ENCODE measurements around the gene AADACL4. TPM values are rescaled to one million over a fixed set of nuclear protein-coding genes. Genes with fewer than 3 reads are reported as not detected.

The AADACL4 gene
- total RNA-seq, 1 donor from 2014 or later: not detected

DNA sequence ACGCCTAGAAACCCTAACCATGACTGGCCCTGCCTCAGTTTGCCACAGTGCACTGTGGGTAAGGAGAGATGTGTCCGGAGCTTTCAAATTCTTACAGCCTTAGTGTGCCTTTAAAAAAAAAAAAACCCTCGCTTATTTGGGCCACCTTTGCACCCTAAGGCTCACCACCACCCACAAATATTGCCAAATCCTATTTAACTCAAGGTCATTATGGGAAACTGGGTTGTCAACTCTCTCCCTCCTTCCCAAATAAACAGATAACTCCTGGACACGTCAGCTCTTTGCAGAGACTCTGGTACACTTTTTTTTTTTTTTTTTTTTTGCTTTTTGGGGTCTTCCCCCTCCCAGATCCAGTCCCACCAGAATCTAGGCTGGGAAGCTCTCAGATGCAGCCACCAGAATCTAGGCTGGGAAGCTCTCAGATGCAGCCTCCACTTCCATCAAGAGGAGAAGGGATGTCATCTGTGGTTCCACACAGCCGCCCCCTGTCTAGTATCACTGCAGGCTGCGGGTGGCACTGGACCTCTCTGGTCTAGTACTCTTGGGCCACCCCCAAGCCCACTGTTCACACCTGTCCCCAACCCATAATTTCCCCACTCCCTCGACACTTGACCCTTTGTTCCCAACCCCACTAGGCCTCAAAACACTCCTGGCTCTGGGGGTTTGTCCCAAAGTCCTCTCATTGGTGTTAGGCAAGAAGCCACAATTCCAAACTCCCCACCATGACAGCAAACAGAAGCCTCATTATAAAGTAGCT, 29.3 kb upstream of the AADACL4 start:
- FAIRE-seq: no peak
- H3K27ac ChIP-seq (ENCODE audit: low read depth, low read length): no peak overlapping the region
- peaks cover 7% of the 10 kb centered on the region for H3K9me3 Mint-ChIP-seq (ENCODE audit: unreplicated experiment)
- H3K4me1 ChIP-seq (ENCODE audit: insufficient read depth, low read length): peaks cover 26% of the 10 kb centered on the region
- H3K27ac Mint-ChIP-seq (ENCODE audit: unreplicated experiment): no peak overlapping the region
- no peaks in the 10 kb centered on the region for H3K36me3 ChIP-seq (ENCODE audit: insufficient read depth, low read length)
- peaks cover 30% of the 10 kb centered on the region for H3K27me3 Mint-ChIP-seq (ENCODE audit: low read depth, unreplicated experiment)
- H3K36me3 Mint-ChIP-seq (ENCODE audit: low read depth, unreplicated experiment): no peaks in the 10 kb centered on the region
- peaks cover 16% of the 10 kb centered on the region for H3K4me1 Mint-ChIP-seq (ENCODE audit: low read depth, unreplicated experiment)
- H3K4me3 Mint-ChIP-seq (ENCODE audit: unreplicated experiment): no peak overlapping the region
- H2AFZ ChIP-seq (ENCODE audit: low read depth, low read length): no peak overlapping the region
- H3K9me3 ChIP-seq (ENCODE audit: insufficient read depth, low read depth, low read length): no peaks in the 10 kb centered on the region
- peaks cover 50% of the 10 kb centered on the region for H4K20me1 ChIP-seq (ENCODE audit: insufficient read depth, low read length)
- no peak for DNase-seq (ENCODE audit: low read depth)
- H3K79me2 ChIP-seq (ENCODE audit: insufficient read depth, low read length): peaks cover 76% of the 10 kb centered on the region
- peak overlapping the region; percentile 74 for H3K4me3 ChIP-seq (ENCODE audit: insufficient read depth, low read depth, low read length)
- H3K27me3 ChIP-seq (ENCODE audit: insufficient read depth, low read length): no peaks in the 10 kb centered on the region
- peak overlapping the region; percentile 87 for H3K9ac ChIP-seq (ENCODE audit: low read length)
- TF ChIP-seq, protein P1, sequence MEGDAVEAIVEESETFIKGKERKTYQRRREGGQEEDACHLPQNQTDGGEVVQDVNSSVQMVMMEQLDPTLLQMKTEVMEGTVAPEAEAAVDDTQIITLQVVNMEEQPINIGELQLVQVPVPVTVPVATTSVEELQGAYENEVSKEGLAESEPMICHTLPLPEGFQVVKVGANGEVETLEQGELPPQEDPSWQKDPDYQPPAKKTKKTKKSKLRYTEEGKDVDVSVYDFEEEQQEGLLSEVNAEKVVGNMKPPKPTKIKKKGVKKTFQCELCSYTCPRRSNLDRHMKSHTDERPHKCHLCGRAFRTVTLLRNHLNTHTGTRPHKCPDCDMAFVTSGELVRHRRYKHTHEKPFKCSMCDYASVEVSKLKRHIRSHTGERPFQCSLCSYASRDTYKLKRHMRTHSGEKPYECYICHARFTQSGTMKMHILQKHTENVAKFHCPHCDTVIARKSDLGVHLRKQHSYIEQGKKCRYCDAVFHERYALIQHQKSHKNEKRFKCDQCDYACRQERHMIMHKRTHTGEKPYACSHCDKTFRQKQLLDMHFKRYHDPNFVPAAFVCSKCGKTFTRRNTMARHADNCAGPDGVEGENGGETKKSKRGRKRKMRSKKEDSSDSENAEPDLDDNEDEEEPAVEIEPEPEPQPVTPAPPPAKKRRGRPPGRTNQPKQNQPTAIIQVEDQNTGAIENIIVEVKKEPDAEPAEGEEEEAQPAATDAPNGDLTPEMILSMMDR (IDR thresholded peaks at IDR 0.05; ENCODE audit: insufficient read depth, low read depth, low read length): no peak
- TF ChIP-seq EZH2 (IDR thresholded peaks at IDR 0.05; ENCODE audit: insufficient read depth, low read length): no peak
- peak overlapping the region; percentile 95 for H3K4me2 ChIP-seq (ENCODE audit: low read length)

DNA sequence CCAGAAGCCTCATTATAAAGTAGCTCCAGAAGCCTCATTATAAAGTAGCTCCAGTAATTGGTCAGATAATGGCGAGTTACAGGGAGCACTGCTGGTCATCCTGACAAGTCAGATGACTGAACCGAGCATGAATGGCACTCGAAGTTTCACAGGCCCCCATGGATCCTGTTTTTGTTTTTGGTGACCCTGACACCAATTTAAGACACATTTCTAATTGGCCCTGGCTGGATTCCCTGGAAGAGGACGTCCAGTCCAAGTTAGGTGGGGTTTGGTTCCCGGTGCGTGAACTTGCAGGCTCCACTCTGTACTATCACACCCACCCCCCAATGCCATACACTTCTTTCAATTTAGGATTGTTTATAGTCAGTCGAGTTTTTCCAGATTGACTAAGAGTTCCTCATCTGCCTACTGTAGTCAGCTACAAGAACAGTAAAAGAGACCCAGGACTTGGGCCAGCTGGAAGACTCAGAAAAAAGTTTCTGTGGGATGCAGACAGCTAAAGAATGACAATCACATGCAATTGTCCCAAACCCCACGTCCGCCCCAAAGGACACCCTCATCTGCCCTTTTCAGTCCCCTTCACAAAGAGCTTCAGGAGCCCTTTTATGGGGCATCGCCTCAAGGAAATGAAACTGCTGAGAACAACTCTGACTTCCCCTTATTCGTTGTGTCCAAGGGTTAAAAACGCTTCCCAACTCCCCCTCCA, 28.6 kb upstream of the AADACL4 start:
- Histone ChIP-seq H3K4me1 (ENCODE audit: insufficient read depth, low read length) (peaks cover 31% of the 10 kb centered on the region), H3K79me2 (ENCODE audit: insufficient read depth, low read length) (peaks cover 69% of the 10 kb centered on the region), H3K4me2 (ENCODE audit: low read length) (peak overlapping the region; percentile 95), H4K20me1 (ENCODE audit: insufficient read depth, low read length) (peaks cover 49% of the 10 kb centered on the region), H2AFZ (ENCODE audit: low read depth, low read length) (no peak overlapping the region), H3K4me3 (ENCODE audit: insufficient read depth, low read depth, low read length) (peak overlapping the region; percentile 74), H3K9ac (ENCODE audit: low read length) (peak overlapping the region; percentile 87), H3K27me3 (ENCODE audit: insufficient read depth, low read length) (no peaks in the 10 kb centered on the region), H3K36me3 (ENCODE audit: insufficient read depth, low read length) (no peaks in the 10 kb centered on the region), H3K27ac (ENCODE audit: low read depth, low read length) (peak overlapping the region; percentile 45), H3K9me3 (ENCODE audit: insufficient read depth, low read depth, low read length) (no peaks in the 10 kb centered on the region)
- no peak for DNase-seq (ENCODE audit: low read depth)
- Mint-ChIP-seq H3K4me1 (ENCODE audit: low read depth, unreplicated experiment) (peaks cover 23% of the 10 kb centered on the region), H3K27ac (ENCODE audit: unreplicated experiment) (peak overlapping the region; percentile 37), H3K4me3 (ENCODE audit: unreplicated experiment) (peak overlapping the region; percentile 80), H3K36me3 (ENCODE audit: low read depth, unreplicated experiment) (no peaks in the 10 kb centered on the region), H3K27me3 (ENCODE audit: low read depth, unreplicated experiment) (peaks cover 26% of the 10 kb centered on the region), H3K9me3 (ENCODE audit: unreplicated experiment) (peaks cover 4% of the 10 kb centered on the region)
- TF ChIP-seq, protein P1 (IDR thresholded peaks at IDR 0.05; ENCODE audit: insufficient read depth, low read depth, low read length): no peak
- TF ChIP-seq EZH2 (IDR thresholded peaks at IDR 0.05; ENCODE audit: insufficient read depth, low read length): no peak
- FAIRE-seq: no peak
